Transverse colon (tissue), 4 donors: ENCODE data around the gene MPP1. TPM values are rescaled to one million over a fixed set of nuclear protein-coding genes. Genes with fewer than 3 reads are reported as not detected.

ENCODE experiments used
- DNase-seq: peaks from one replicate; pipeline ENCODE4 v3.0.0-alpha.2; 2019
- H3K27ac ChIP-seq, 4 donors: fragments of 200-600 bp; sonication (generic); 2 replicates each; pipeline ENCODE4 v1.5.1; 2016 to 2018; ENCODE audit warnings: inconsistent platforms in 4 of 4
- H3K27me3 ChIP-seq: fragments of 200-600 bp; sonication (generic); 2 replicates; pipeline ENCODE4 v1.5.1; 2017; ENCODE audit warnings: inconsistent platforms
- H3K36me3 ChIP-seq, 4 donors: fragments of 200-600 bp; sonication (generic); 2 replicates each; pipeline ENCODE4 v1.5.1; 2017 to 2019; ENCODE audit warnings: inconsistent platforms in 4 of 4
- H3K4me1 ChIP-seq, 4 donors: fragments of 200-600 bp; sonication (generic); 2 replicates each; pipeline ENCODE4 v1.5.1; 2017 to 2020; ENCODE audit warnings: inconsistent platforms in 4 of 4
- H3K4me3 ChIP-seq, 4 donors: fragments of 200-600 bp; sonication (generic); 1 replicate in 1 of 4; 2 replicates in 3 of 4; pipeline versions ENCODE4 v1.5.1 to v1.6.1; 2017 to 2019; ENCODE audit warnings: inconsistent platforms in 4 of 4
- H3K9me3 ChIP-seq, 2 donors: fragments of 200-600 bp; sonication (generic); 2 replicates each; pipeline ENCODE4 v1.5.1; 2017 to 2019; ENCODE audit warnings: inconsistent platforms in 2 of 2
- CTCF ChIP-seq, 5 experiments: fragments of 200-600 bp in 3 of 5; fragments of 450-650 bp in 2 of 5; sonication (generic) in 3 of 5; IDR thresholded peaks; 1 replicate in 2 of 5; 2 replicates in 3 of 5; pipeline ENCODE4 v1.5.1; 2016 to 2017; ENCODE audit warnings: antibody characterized with exemption in 5 of 5, inconsistent platforms in 3 of 5, mild to moderate bottlenecking in 2 of 5, moderate library complexity in 1 of 5
- EP300 ChIP-seq: sonication (generic); formaldehyde crosslinking; IDR thresholded peaks from one replicate; pipeline ENCODE4 v1.6.1; 2017; ENCODE audit warnings: antibody characterized with exemption, low read depth
- POLR2A ChIP-seq: fragments of 450-650 bp; IDR thresholded peaks from one replicate; pipeline ENCODE4 v1.6.1; 2016; ENCODE audit warnings: antibody characterized with exemption, mild to moderate bottlenecking, moderate library complexity
- POLR2AphosphoS5 ChIP-seq, 3 donors: sonication (generic); formaldehyde crosslinking; IDR thresholded peaks; one replicate each; pipeline ENCODE4 v1.6.1; 2016; ENCODE audit warnings: antibody characterized with exemption in 3 of 3
- WGBS, 2 donors: methylation state at CpG; one replicate each; pipeline ENCODE4 v1.1.5; 2018; ENCODE audit warnings: low coverage in 1 of 2; 5-methylcytosine and 5-hydroxymethylcytosine counted together
- in situ Hi-C, 4 donors: fragments of 200-750 bp; cut with MboI; loops; one replicate each; pipeline versions ENCODE4 v1.15.0 to v1.15.1; 2017; ENCODE audit warnings: low sequenced_read_pairs in 3 of 4, low pct_ligation_motif_present in 1 of 4, low pct_unique_long_range_greater_than_20kb in 1 of 4
- intact Hi-C: fragments of 100-400 bp; cut with DNase I; formaldehyde crosslinking; loops from one replicate; pipeline ENCODE4 v1.15.1; 2023; ENCODE audit warnings: low total_unique reads
- total RNA-seq, 4 donors: library from RNA; depleted of rRNA; stranded (reverse); fragments of >200 nt; gene quantifications; one replicate each; pipeline ENCODE4 v1.1.0, GENCODE V29; 2016

The MPP1 gene
- total RNA-seq, 4 donors from 2014 or later: 28.7 to 44.1 (median 32.8) TPM

- H3K27me3 ChIP-seq: no peaks in the 10 kb centered on the region
- H3K9me3 ChIP-seq: no peaks in the 10 kb centered on the region
- H3K27ac ChIP-seq: no peak within 1 kb of the TSS
- intact Hi-C loops (no loop called here), in situ Hi-C loops (loop anchor here in 2 of 4 donors (25.0 kb wide), 2 partner anchors 97 to 247 kb away; partner anchors contain the start of gene CTAG1A (in 2 of the 2))
- H3K4me3 ChIP-seq: no peak within 1 kb of the TSS
- TF ChIP-seq EP300 (no peak), POLR2AphosphoS5 (IDR thresholded peaks at IDR 0.05) (no peak), CTCF (IDR thresholded peaks at IDR 0.05) (no peak), POLR2A (no peak)
- WGBS, 2 donors: 84 to 100% methylated on average over 1 to 3 of the region's 3 CpGs
- no peaks in the 10 kb centered on the region for H3K4me1 ChIP-seq
- no peaks in the 10 kb centered on the region for H3K36me3 ChIP-seq
- DNase-seq: no peak
Observed at GRCh38 chrX:154834562-154834961, 29.3 kb upstream of the MPP1 start, which contains the start of gene SMIM9. Gene SMIM9 (minus strand): TSS chrX:154834662. CDS start chrX:154830856, 3,806 bp downstream.

GRCh38 chrX:154833746-154834274 is 28.5 kb upstream of the MPP1 start:
- TF ChIP-seq EP300 (no peak), CTCF (IDR thresholded peaks at IDR 0.05) (no peak), POLR2AphosphoS5 (IDR thresholded peaks at IDR 0.05) (no peak), POLR2A (no peak)
- no peaks in the 10 kb centered on the region for H3K9me3 ChIP-seq
- no peaks in the 10 kb centered on the region for H3K27me3 ChIP-seq
- intact Hi-C loops (no loop called here), in situ Hi-C loops (loop anchor here in 2 of 4 donors (25.0 kb wide), 2 partner anchors 97 to 247 kb away; partner anchors contain the start of gene CTAG1A (in 2 of the 2))
- no peaks in the 10 kb centered on the region for H3K36me3 ChIP-seq
- no peak overlapping the region for H3K27ac ChIP-seq
- no peak overlapping the region for H3K4me3 ChIP-seq
- 81 to 100% methylated on average over 1 to 3 of the region's 3 CpGs for WGBS, 2 donors
- DNase-seq: no peak
- H3K4me1 ChIP-seq: no peaks in the 10 kb centered on the region

GRCh38 chrX:154829926-154830442 is 24.7 kb upstream of the MPP1 start:
- intact Hi-C loops (no loop called here), in situ Hi-C loops (loop anchor here in 2 of 4 donors (25.0 kb wide), 2 partner anchors 93 to 243 kb away; partner anchors contain the start of gene CTAG1A (in 2 of the 2))
- H3K27ac ChIP-seq: no peak overlapping the region
- H3K4me1 ChIP-seq: no peaks in the 10 kb centered on the region
- no peak overlapping the region for H3K4me3 ChIP-seq
- no peaks in the 10 kb centered on the region for H3K9me3 ChIP-seq
- no peaks in the 10 kb centered on the region for H3K36me3 ChIP-seq
- H3K27me3 ChIP-seq: no peaks in the 10 kb centered on the region
- no peak for DNase-seq
- 29% methylated on average over 1 of the region's 1 CpG; no CpG with 5 or more reads in 1 of the 2 donors for WGBS, 2 donors
- no peak for TF ChIP-seq CTCF (IDR thresholded peaks at IDR 0.05)
- no peak for TF ChIP-seq POLR2A
- no peak for TF ChIP-seq EP300
- TF ChIP-seq POLR2AphosphoS5 (IDR thresholded peaks at IDR 0.05): no peak

- Histone ChIP-seq H3K4me3 (no peak overlapping the region), H3K36me3 (no peaks in the 10 kb centered on the region), H3K9me3 (no peaks in the 10 kb centered on the region), H3K27me3 (no peaks in the 10 kb centered on the region), H3K27ac (no peak overlapping the region), H3K4me1 (no peaks in the 10 kb centered on the region)
- in situ Hi-C loops (loop anchor here in 2 of 4 donors (25.0 kb wide), 2 partner anchors 92 to 242 kb away; partner anchors contain the start of gene CTAG1A (in 2 of the 2)), intact Hi-C loops (no loop called here)
- DNase-seq: no peak
- TF ChIP-seq EP300 (no peak), POLR2A (no peak), POLR2AphosphoS5 (IDR thresholded peaks at IDR 0.05) (no peak), CTCF (IDR thresholded peaks at IDR 0.05) (no peak)
Observed at GRCh38 chrX:154829134-154829533, 23.8 kb upstream of the MPP1 start.
